ENCODE measurements around the gene ELOVL2. TPM values are rescaled to one million over a fixed set of nuclear protein-coding genes. Genes with fewer than 3 reads are reported as not detected.
"Not testable (repeated sequence)": the region's sequence is repeated elsewhere in the genome, so short reads cannot be mapped to it uniquely, and the experiment has no call there.

The ELOVL2 gene
- total RNA-seq, 2 experiments from 2014 or later: not detected

- ChIA-PET POLR2A (no interaction called here), CTCF (no interaction called here)
Observed at GRCh38 chr6:10995114-10995707, 48.9 kb downstream of the ELOVL2 start.

- CTCF ChIA-PET: interaction anchor here (0.6 to 0.7 kb wide), 2 partner anchors 75 to 1984 kb away, joined by 3 to 4 read pairs; no protein-coding TSS in a partner anchor
- POLR2A ChIA-PET: no interaction called here
Observed at GRCh38 chr6:10993896-10994295, 50.2 kb downstream of the ELOVL2 start.

GRCh38 chr6:10991115-10991514 lies 53.0 kb downstream of the ELOVL2 start:
- ChIA-PET POLR2A (no interaction called here), CTCF (no interaction called here)

GRCh38 chr6:10989587-10989986 lies 54.5 kb downstream of the ELOVL2 start:
- ChIA-PET CTCF (no interaction called here), POLR2A (no interaction called here)

- CTCF ChIA-PET, POLR2A ChIA-PET: not testable (repeated sequence)
Observed at GRCh38 chr6:10984959-10985358, 59.1 kb downstream of the ELOVL2 start.

GRCh38 chr6:10981409-10981808 lies 62.7 kb downstream of the ELOVL2 start:
- CTCF ChIA-PET: no interaction called here

GRCh38 chr6:10979603-10980002 lies 64.5 kb downstream of the ELOVL2 start:
- ChIA-PET CTCF (no interaction called here), POLR2A (no interaction called here)

More at GRCh38 chr6:10981409-10981808, 62.7 kb downstream of the ELOVL2 start:
- POLR2A ChIA-PET: no interaction called here

GRCh38 chr6:10977231-10977968 lies 66.7 kb downstream of the ELOVL2 start:
- CTCF ChIA-PET: interaction anchor here (1.3 kb wide), 1 partner anchor 23 kb away, joined by 3 read pairs; no protein-coding TSS in a partner anchor
- POLR2A ChIA-PET: no interaction called here

- CTCF ChIA-PET: interaction anchor here (1.3 kb wide), 1 partner anchor 22 kb away, joined by 3 read pairs; no protein-coding TSS in a partner anchor
- POLR2A ChIA-PET: no interaction called here
Observed at GRCh38 chr6:10976571-10976970, 67.5 kb downstream of the ELOVL2 start.

GRCh38 chr6:10972196-10972595 lies 71.9 kb downstream of the ELOVL2 start:
- CTCF ChIA-PET: interaction anchor here (1.2 kb wide), 1 partner anchor 17 kb away, joined by 3 read pairs; no protein-coding TSS in a partner anchor
- POLR2A ChIA-PET: no interaction called here

- CTCF ChIA-PET: no interaction called here
Observed at GRCh38 chr6:10970731-10971130, 73.4 kb downstream of the ELOVL2 start.

GRCh38 chr6:10968776-10969175 lies 75.3 kb downstream of the ELOVL2 start:
- POLR2A ChIA-PET: no interaction called here
- CTCF ChIA-PET: no interaction called here

More at GRCh38 chr6:10970731-10971130, 73.4 kb downstream of the ELOVL2 start:
- POLR2A ChIA-PET: no interaction called here

GRCh38 chr6:10964684-10965083 lies 79.4 kb downstream of the ELOVL2 start:
- CTCF ChIA-PET: no interaction called here
- POLR2A ChIA-PET: no interaction called here

- CTCF ChIA-PET: no interaction called here
- POLR2A ChIA-PET: no interaction called here
Observed at GRCh38 chr6:10963113-10963512, 81.0 kb downstream of the ELOVL2 start.

GRCh38 chr6:10962673-10963072 lies 81.4 kb downstream of the ELOVL2 start:
- CTCF ChIA-PET: no interaction called here

GRCh38 chr6:10961837-10962236 lies 82.3 kb downstream of the ELOVL2 start:
- ChIA-PET CTCF (no interaction called here), POLR2A (no interaction called here)

More at GRCh38 chr6:10962673-10963072, 81.4 kb downstream of the ELOVL2 start:
- POLR2A ChIA-PET: no interaction called here

- ChIA-PET CTCF (no interaction called here), POLR2A (no interaction called here)
Observed at GRCh38 chr6:10960171-10960570, 83.9 kb downstream of the ELOVL2 start.

- POLR2A ChIA-PET: no interaction called here
- CTCF ChIA-PET: no interaction called here
Observed at GRCh38 chr6:10957414-10957886, 86.7 kb downstream of the ELOVL2 start.

GRCh38 chr6:10956776-10957175 lies 87.3 kb downstream of the ELOVL2 start:
- POLR2A ChIA-PET: no interaction called here
- CTCF ChIA-PET: no interaction called here

GRCh38 chr6:10954590-10955010 lies 89.5 kb downstream of the ELOVL2 start:
- ChIA-PET POLR2A (no interaction called here), CTCF (interaction anchor here (0.7 to 1.2 kb wide), 7 partner anchors 18 to 621 kb away, joined by 3 to 5 read pairs (median 3); no protein-coding TSS in a partner anchor)

GRCh38 chr6:10951675-10952282 lies 92.3 kb downstream of the ELOVL2 start:
- POLR2A ChIA-PET: no interaction called here
- CTCF ChIA-PET: no interaction called here
